HG03432 (cell line): ENCODE data around the gene FLNC.

Experiments used
- ATAC-seq: cut with Tn5 transposase; IDR thresholded peaks from one replicate; pipeline ENCODE4 v1.9.1; 2021; ENCODE audit warnings: mild to moderate bottlenecking, moderate library complexity; ENCODE audit not compliant: unreplicated experiment

The FLNC gene, protein sequence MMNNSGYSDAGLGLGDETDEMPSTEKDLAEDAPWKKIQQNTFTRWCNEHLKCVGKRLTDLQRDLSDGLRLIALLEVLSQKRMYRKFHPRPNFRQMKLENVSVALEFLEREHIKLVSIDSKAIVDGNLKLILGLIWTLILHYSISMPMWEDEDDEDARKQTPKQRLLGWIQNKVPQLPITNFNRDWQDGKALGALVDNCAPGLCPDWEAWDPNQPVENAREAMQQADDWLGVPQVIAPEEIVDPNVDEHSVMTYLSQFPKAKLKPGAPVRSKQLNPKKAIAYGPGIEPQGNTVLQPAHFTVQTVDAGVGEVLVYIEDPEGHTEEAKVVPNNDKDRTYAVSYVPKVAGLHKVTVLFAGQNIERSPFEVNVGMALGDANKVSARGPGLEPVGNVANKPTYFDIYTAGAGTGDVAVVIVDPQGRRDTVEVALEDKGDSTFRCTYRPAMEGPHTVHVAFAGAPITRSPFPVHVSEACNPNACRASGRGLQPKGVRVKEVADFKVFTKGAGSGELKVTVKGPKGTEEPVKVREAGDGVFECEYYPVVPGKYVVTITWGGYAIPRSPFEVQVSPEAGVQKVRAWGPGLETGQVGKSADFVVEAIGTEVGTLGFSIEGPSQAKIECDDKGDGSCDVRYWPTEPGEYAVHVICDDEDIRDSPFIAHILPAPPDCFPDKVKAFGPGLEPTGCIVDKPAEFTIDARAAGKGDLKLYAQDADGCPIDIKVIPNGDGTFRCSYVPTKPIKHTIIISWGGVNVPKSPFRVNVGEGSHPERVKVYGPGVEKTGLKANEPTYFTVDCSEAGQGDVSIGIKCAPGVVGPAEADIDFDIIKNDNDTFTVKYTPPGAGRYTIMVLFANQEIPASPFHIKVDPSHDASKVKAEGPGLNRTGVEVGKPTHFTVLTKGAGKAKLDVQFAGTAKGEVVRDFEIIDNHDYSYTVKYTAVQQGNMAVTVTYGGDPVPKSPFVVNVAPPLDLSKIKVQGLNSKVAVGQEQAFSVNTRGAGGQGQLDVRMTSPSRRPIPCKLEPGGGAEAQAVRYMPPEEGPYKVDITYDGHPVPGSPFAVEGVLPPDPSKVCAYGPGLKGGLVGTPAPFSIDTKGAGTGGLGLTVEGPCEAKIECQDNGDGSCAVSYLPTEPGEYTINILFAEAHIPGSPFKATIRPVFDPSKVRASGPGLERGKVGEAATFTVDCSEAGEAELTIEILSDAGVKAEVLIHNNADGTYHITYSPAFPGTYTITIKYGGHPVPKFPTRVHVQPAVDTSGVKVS (N-terminal part only)

DNA sequence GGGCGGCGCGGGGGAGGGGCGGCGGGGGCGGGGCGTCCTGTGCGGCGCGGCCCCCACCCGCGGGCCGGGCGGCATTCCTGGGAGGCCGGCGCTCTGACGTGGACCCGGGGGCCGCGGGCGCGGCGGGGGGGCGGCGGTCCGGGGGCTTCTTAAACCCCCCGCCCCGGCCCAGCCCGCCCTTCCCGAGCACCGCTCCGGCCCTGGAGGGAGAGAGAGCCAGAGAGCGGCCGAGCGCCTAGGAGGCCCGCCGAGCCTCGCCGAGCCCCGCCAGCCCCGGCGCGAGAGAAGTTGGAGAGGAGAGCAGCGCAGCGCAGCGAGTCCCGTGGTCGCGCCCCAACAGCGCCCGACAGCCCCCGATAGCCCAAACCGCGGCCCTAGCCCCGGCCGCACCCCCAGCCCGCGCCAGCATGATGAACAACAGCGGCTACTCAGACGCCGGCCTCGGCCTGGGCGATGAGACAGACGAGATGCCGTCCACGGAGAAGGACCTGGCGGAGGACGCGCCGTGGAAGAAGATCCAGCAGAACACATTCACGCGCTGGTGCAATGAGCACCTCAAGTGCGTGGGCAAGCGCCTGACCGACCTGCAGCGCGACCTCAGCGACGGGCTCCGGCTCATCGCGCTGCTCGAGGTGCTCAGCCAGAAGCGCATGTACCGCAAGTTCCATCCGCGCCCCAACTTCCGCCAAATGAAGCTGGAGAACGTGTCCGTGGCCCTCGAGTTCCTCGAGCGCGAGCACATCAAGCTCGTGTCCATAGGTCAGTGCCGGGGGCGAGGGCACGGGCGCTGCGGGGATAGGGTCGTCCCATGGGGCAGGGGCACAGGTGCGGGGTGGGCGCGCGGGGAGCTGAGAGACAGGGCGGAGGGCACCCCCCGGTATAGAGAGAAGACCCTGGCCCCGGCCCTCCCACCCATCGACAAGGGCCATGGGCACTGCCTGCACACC is at the start of gene FLNC:
FLNC (plus strand) TSS at position 176 of the 947 bp plus-strand sequence; CDS start at position 408, 232 bp downstream.
- no peak for ATAC-seq

DNA sequence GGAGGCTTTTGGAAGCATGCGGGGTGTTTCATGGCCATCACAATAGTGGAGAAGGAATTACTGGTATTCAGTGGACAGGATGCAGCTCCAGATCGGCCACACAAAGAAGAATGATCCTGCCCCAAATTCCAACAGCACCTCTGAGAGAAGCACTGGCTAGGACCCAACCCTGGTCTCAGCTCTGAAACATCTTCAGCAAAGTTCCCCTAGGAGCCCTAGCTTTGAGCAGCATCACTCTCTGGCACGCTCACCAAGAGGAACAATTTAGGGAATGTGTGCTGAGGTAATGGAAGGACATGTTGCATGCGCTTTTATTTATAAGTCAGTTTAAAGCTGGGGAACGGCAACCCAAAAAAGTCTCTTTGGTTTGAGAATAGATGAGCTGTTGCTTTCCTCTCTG is 49.1 kb upstream of the FLNC start:
- no peak for ATAC-seq

DNA sequence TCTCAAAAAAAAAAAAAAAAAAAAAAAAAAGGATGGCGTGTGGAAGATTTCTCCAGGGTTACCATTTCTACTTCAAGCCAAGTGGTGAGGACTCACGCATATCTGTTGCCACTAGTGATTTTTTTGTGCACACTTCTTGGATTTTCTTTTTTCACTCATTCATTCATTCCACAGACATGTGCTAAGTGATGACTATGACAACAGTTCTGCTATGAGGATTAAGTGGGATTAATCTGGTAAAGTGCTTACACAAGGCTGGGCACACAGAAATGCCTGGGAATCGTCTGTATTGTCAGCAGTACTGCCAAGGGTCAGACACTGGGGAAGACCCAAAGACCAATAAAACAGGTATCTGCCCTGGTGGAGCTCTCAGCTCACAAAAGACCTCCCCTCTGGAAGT is 48.4 kb upstream of the FLNC start:
- no peak for ATAC-seq

DNA sequence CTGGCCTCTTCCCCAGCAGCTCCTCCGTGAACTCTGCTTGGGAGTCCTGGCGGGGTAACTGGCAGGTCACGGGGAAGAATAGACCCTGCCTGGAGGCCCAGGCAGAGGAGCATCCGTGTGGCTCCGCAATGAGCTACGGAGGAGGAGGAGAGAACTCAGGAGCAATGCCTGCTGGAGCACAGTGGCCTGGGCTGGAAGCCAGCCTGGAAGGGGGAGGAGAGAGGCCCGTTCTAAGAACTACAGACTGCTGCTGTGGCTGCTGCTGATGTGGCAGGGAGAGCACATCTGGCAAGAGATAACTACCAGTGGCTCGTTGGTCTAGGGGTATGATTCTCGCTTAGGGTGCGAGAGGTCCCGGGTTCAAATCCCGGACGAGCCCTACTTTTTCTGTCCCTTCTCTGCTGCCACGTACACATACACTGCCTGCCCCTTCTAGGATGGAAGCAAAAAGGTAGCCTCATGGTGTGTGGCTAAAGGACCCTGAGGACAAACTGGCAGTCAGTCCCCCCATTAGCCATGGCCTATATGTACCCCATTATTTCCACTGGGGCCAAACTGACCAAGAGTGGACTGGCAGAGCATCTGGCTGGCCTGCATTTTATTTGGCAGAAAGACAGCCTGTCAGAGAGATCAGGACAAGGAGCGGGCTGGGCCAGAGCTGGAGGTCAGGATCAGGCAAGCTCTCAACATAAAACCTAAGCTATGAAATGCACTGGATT is 46.9 kb upstream of the FLNC start:
- no peak for ATAC-seq

DNA sequence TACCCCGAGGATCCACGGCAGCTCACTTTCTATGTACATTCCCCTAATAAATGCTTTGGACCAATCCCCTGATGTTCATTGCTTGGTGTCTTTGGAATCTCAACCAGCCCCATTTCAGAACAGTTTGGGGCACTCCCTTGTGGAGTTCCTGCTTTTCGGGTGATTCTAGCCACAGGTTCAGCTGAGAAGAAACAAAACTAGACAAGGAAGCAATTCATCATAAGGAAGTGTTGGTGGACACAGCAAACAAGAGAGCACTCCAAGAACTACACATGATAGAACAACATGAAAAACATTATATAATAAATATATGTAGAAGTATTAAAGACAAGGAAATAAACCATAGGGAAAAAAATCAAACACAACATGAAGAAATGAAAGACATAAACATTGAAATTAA is 44.5 kb upstream of the FLNC start:
- ATAC-seq: no peak

DNA sequence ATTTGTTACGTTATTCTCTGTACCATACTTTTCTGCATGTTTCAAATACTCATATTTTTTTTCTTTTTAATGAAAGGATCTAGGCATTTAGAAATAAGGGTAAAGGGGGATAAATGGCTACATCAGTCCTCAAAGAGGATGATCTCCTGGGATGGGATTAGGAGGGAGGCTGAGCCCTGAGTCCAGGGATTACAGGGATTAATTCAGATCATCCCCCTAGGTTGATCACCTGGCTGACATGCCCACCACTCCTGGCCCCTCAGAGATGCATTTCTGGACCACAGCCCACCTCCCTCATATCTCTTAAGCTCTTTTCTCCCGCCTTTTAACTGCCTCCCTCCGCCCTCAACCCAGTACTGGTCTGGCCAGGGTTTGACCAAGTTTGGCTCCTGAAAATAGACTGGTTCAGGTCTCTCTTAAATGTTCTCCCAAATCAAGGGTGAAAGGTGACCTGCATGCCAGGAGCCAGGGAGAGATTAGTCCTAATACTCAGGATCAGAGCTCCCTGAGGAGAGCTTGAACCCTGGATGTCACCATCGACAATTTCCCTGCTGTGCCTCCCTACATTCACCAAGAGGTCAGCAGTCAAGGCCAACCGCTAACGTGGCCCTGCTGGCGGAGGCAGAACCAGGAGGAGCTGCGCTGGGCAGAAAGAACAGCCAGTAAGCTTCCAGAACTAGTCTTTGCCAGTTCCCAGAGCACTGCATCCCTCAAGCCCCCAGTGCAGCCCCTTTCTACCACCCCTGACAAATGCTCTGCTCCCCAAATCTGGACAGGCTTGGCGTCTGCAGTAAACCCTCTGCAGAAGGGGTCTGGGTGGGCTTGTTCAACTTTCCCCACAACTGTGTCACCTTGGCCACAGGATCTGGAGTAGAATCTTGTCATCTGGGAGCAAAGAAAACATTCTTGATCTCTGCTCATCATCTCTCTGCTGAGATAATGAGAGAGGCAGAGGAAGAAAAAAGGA is 41.5 kb upstream of the FLNC start:
- no peak for ATAC-seq

DNA sequence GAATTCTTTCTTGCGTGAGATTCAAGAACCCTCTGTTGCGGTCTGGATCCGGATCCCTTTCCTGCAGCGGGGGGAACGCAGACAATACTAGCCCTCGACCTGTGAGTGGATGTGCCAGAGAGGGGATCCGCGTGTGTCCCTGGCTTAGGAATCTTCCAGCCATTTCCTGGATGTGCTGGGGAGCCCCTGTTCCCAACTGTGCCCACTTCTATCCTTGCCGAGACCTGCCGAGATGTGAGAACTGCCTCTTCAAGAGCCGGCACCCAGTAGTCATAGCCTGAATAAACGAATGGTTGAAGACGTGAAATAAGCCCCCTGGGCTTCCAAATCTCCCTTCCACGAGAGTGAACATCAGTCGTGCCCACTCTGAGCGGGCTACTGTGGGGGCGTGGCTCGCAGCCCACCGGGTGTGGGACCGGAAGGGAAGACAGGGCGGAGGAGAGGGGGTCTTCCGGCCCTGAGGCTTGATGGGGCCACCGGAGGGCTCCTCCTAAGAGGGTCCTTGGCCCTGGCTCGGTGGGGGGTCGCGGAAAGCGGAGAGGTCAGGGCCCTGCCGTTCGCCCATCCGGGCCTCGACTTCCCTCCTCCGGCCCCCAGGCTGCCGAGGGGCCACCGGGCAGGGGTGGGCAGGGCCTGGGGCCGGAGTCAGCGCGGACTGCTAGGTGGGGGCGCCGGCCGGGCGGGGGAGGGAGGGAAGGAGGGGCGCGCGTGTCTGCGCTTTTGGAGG is 39.7 kb upstream of the FLNC start:
- ATAC-seq: no peak

DNA sequence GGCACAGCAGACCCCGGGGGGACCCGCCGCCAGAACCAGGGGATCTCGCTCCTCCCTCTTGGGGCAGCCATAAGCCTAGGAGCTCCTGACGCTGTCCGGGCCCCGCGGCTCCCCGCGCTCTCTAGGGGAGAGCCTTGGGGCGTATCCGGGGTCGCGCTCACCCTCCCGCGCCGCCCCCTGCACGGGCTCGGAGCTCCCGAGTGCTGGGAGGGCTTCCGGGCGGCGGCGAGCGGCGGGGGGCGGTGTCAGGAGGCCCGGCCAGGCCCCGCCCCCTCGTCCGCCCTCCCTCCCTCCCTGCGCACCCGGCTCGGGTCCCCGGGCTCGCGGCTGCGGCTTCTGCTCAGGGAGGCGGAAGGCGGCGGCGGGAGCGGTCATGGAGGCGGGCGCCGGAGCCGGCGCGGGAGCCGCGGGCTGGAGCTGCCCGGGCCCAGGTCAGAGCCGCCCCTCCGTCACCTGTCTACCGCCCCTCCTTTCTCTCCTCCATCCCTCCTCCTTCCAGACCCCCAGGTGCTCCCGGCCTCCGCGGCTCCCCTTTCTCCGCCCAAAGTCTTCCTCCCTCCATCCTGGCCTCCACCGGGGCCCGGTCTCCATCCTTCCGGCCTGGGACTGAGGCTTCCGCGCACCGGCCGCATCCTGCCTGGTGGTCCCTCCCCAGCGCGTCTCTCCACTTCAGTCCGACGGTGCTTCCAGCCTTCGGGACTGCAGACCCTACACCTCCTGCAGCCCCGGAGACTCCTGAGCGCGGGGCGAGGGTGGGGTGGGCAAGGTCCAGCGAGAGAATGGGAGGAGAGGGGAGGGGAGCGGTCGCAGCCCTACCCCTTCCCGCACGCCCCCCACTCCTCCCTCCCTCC is 38.9 kb upstream of the FLNC start, which contains the start of gene CCDC136:
CCDC136 (plus strand) TSS at position 848 of the 851 bp plus-strand sequence. CDS start 444 bp downstream, outside the sequence.
- ATAC-seq: peak; percentile 90

DNA sequence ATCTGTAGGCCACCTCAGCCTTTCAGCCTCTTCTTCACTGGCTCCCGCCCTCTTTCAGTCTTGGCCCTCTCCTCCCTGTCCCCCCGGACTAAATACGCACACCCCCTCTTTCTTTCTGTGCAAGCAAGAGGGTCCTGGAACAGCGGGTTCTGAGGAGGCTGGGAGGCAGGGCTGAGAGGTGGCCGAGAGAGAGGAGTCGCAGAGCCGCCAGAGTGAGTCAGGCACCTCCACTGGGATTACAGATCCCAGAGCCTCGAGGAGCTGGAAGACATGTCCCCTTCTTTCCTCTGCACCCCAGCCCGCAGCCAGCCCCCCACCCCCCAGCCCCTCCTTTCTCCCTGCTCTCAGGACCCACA is 38.3 kb upstream of the FLNC start:
- no peak for ATAC-seq

DNA sequence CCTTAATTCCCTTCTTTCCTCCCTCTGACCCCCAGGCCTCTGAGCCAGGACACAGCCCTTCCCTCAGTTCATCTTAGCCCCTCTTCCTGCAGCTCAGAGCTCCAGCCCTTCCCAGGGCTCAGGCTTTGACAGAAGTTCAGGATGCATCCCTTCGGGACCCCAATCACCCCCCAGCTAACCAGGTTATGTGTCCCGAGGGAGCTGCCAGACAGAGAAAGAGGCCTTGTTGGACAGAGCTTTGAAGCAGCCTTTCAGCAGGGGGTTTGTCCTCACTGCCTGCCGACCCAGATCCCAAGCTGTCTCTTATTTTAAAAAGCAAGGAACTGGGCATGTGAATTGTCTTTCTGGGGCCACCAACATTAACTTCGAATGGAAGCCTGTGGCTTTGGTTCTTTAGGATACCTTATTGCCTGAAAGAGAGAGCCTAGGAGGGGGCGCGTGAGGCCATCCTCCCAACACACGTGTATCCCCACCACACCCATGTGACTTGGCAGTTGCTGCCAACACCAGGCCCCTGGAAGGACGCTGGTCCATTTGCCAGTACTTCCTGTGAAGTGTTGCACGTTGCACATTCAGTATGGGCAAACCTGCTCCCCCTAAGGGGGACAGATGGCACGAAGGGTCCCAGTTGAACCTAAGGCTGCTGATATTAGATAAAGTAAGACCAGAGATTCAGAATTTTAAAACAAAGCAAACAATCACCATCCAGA is 37.6 kb upstream of the FLNC start:
- no peak for ATAC-seq

DNA sequence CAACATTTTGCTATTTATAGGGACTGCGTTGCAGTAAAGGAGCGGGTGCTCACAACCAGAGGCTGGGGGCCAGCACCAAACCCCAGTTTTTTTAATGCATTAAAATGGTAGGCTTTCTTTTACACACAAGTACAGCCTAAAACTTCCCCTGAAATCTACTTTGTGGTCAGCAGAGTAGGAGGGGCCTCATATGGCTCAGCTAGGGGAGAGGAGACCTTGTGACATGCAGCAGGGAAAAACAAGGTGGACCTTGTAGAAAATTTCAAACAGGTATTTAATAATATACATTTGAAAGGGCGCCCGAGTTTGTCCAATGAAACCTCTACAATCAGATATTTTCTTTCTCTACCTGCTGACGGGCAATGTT is 37.0 kb upstream of the FLNC start:
- ATAC-seq: no peak

DNA sequence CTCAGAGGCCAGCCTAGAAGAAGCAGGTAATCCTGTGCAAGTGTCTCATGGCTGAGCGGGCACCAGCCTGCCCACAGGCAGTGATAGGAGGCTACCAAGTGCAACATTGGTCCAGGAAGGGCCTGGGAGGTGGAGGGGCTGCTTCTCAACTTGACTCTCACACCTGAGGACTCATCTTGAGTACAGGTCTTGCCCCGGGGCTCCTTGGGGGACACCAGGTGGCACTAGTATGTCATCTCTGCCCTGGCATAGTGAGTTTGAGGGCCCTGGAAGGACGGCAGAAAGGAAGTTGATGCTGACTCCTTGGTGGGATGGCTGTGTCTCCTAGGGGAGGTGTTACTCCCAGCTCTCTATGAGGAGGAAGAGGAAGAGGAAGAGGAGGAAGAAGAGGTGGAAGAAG is 36.2 kb upstream of the FLNC start:
- ATAC-seq: no peak

DNA sequence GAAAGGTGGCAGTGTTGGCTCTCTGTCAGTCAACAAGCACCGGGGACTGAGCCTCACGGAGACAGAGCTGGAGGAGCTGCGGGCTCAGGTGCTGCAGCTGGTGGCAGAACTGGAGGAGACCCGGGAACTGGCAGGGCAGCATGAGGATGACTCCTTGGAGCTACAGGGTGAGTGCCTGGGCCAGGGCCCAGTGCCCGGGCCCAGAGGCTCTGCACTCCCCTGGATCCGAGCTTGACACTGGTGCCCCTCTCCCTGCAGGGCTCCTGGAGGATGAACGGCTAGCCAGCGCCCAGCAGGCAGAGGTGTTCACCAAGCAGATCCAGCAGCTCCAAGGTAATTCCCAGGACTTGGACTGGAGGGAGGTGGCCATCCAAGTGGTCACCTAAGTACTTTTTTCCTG is 35.8 kb upstream of the FLNC start:
- ATAC-seq: no peak

DNA sequence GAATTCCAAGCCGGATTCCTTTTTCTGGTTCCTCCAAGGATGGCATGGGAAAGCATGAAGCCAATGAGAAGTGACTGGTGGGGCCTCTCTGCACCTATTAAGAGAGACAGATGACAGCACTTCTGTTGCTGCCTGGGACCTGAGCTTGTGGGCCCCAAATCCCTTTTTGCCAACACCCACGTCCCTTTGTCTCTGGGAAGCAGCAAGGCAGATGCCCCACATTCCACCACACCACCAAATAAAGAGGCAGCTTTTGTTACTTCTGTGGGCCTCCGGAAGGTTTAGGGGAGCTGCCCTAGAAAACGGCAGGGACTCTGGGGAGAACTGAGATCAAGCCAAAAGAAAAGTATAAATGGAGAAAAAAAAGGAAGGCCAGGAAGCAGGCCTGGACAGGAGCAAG is 35.1 kb upstream of the FLNC start:
- no peak for ATAC-seq

DNA sequence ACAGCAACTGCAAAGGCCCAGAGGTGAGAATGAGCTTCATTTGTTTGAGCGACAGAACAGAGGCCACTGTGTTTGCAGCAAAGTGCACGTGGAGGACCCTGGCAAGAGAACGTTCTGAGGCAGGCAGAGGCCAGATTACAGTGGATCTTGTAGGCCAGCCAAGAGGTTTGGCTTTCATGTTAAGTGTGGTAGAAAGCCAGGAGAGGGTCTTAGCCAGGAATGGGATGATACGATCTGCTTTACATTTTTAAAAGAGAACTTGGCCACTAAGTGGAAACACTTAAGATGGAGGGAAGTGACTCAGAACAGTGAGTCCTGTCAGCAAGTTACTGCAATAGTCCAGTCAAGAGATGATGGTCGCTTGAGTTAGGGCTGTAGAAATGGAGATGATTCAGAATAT is 33.9 kb upstream of the FLNC start:
- ATAC-seq: no peak

DNA sequence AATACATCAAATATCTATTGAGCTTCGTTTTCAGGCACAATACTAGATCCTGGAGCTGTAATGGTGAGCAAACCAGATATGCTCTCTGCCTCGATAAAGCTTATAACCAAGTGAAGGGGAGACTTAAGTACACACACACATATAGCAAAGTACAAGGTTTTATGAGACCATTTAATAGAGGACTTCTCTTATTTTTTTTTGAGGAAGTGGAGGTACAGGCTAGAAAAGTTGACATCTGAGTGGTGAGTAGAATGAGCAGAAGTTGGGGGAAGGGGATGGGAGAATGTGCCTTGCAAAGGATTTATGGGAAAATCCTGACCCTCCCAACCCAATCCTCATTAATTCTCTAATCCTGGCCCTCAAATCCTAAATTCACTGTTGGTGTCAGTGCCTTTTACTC is 30.8 kb upstream of the FLNC start:
- no peak for ATAC-seq
